Measurements from ENCODE around the gene BRICD5.

Gene BRICD5

GRCh38 chr16:2174396-2175131, 36.1 kb downstream of the BRICD5 start:
- no peak overlapping the region for H3K4me3 ChIP-seq (ENCODE audit: low read depth in 1 of 2, low read length in 2 of 2)
- no peak overlapping the region for H3K4me2 ChIP-seq (ENCODE audit: insufficient read depth, low read length)
- H3K9ac ChIP-seq (ENCODE audit: low read depth, low read length) = no peak overlapping the region
- ATAC-seq (ENCODE audit: insufficient read depth, low read depth) = no peak
- peaks cover 74% of the 10 kb centered on the region for H3K36me3 ChIP-seq (ENCODE audit: insufficient read depth, low read length)
- H4K20me1 ChIP-seq (ENCODE audit: insufficient read depth, low read length) = 0 out of 2 replicates have a peak, but pooled peaks cover 4% of the 10 kb centered on the region
- H3K27me3 ChIP-seq (ENCODE audit: insufficient read depth, low read length, poor library complexity) = no peaks in the 10 kb centered on the region
- H3K27ac ChIP-seq (ENCODE audit: low read length) = no peak overlapping the region
- no peaks in the 10 kb centered on the region for H3K9me3 ChIP-seq (ENCODE audit: insufficient read depth, low read length, severe bottlenecking)
- TF ChIP-seq EZH2 (IDR thresholded peaks at IDR 0.05; ENCODE audit: borderline replicate concordance, low read depth, low read length, severe bottlenecking) (no peak), CTCF (IDR thresholded peaks at IDR 0.05; ENCODE audit: borderline replicate concordance, extremely low read depth, low read length, poor library complexity, severe bottlenecking) (no peak)
- no peaks in the 10 kb centered on the region for H3K4me1 ChIP-seq (ENCODE audit: insufficient read depth, low read length)
- H2AFZ ChIP-seq (ENCODE audit: low read depth, low read length) = no peak overlapping the region
- no peaks in the 10 kb centered on the region for H3K79me2 ChIP-seq (ENCODE audit: insufficient read depth, low read length)
- DNase-seq = no peak

GRCh38 chr16:2173916-2174315, 36.7 kb downstream of the BRICD5 start:
- Histone ChIP-seq H3K9me3 (ENCODE audit: insufficient read depth, low read length, severe bottlenecking) (no peaks in the 10 kb centered on the region), H4K20me1 (ENCODE audit: insufficient read depth, low read length) (0 out of 2 replicates have a peak, but pooled peaks cover 4% of the 10 kb centered on the region), H3K79me2 (ENCODE audit: insufficient read depth, low read length) (no peaks in the 10 kb centered on the region), H3K36me3 (ENCODE audit: insufficient read depth, low read length) (peaks cover 80% of the 10 kb centered on the region), H3K27ac (ENCODE audit: low read length) (no peak overlapping the region), H3K4me2 (ENCODE audit: insufficient read depth, low read length) (no peak overlapping the region), H3K4me1 (ENCODE audit: insufficient read depth, low read length) (no peaks in the 10 kb centered on the region), H3K9ac (ENCODE audit: low read depth, low read length) (no peak overlapping the region), H3K27me3 (ENCODE audit: insufficient read depth, low read length, poor library complexity) (no peaks in the 10 kb centered on the region), H2AFZ (ENCODE audit: low read depth, low read length) (no peak overlapping the region), H3K4me3 (ENCODE audit: low read depth in 1 of 2, low read length in 2 of 2) (no peak overlapping the region)
- ATAC-seq (ENCODE audit: insufficient read depth, low read depth) (no peak), DNase-seq (no peak)
- TF ChIP-seq EZH2 (IDR thresholded peaks at IDR 0.05; ENCODE audit: borderline replicate concordance, low read depth, low read length, severe bottlenecking) = no peak
- TF ChIP-seq CTCF (IDR thresholded peaks at IDR 0.05; ENCODE audit: borderline replicate concordance, extremely low read depth, low read length, poor library complexity, severe bottlenecking) = no peak

- Histone ChIP-seq H3K9me3 (ENCODE audit: insufficient read depth, low read length, severe bottlenecking) (no peaks in the 10 kb centered on the region), H3K9ac (ENCODE audit: low read depth, low read length) (no peak overlapping the region), H3K27ac (ENCODE audit: low read length) (no peak overlapping the region), H3K36me3 (ENCODE audit: insufficient read depth, low read length) (peaks cover 85% of the 10 kb centered on the region), H3K27me3 (ENCODE audit: insufficient read depth, low read length, poor library complexity) (no peaks in the 10 kb centered on the region), H2AFZ (ENCODE audit: low read depth, low read length) (no peak overlapping the region), H3K79me2 (ENCODE audit: insufficient read depth, low read length) (no peaks in the 10 kb centered on the region), H3K4me2 (ENCODE audit: insufficient read depth, low read length) (no peak overlapping the region), H3K4me3 (ENCODE audit: low read depth in 1 of 2, low read length in 2 of 2) (no peak overlapping the region), H4K20me1 (ENCODE audit: insufficient read depth, low read length) (peaks cover 5% of the 10 kb centered on the region; the same call in 1 of the 2 replicates), H3K4me1 (ENCODE audit: insufficient read depth, low read length) (no peaks in the 10 kb centered on the region)
- DNase-seq = no peak
- ATAC-seq (ENCODE audit: insufficient read depth, low read depth) = no peak
- no peak for TF ChIP-seq EZH2 (IDR thresholded peaks at IDR 0.05; ENCODE audit: borderline replicate concordance, low read depth, low read length, severe bottlenecking)
- no peak for TF ChIP-seq CTCF (IDR thresholded peaks at IDR 0.05; ENCODE audit: borderline replicate concordance, extremely low read depth, low read length, poor library complexity, severe bottlenecking)
These were observed 37.3 kb downstream of the BRICD5 start for GRCh38 chr16:2173366-2173765.
